Mucosa of stomach (tissue), 1 donor: ENCODE results near the gene THG1L.

ENCODE experiments used
- H3K27me3 ChIP-seq: one replicate; pipeline ENCODE4 v1.7.0; 2013; ENCODE audit warnings: mild to moderate bottlenecking, low read length; ENCODE audit not compliant: control insufficient read depth, insufficient read depth
- H3K36me3 ChIP-seq: one replicate; pipeline ENCODE4 v1.7.0; 2013; ENCODE audit warnings: low read length; ENCODE audit not compliant: control insufficient read depth, insufficient read depth
- H3K4me1 ChIP-seq: one replicate; pipeline ENCODE4 v1.7.0; 2013; ENCODE audit warnings: mild to moderate bottlenecking, low read length; ENCODE audit not compliant: control insufficient read depth, insufficient read depth
- H3K4me3 ChIP-seq: one replicate; pipeline ENCODE4 v1.7.0; 2013; ENCODE audit warnings: low read length
- H3K9ac ChIP-seq: one replicate; pipeline ENCODE4 v1.7.0; 2013; ENCODE audit warnings: mild to moderate bottlenecking, low read length, moderate library complexity
- H3K9me3 ChIP-seq: one replicate; pipeline ENCODE4 v1.7.0; 2013; ENCODE audit warnings: mild to moderate bottlenecking, low read length, moderate library complexity; ENCODE audit not compliant: control insufficient read depth
- donor health status: Pancreatic carcinoma.

Gene THG1L

DNA sequence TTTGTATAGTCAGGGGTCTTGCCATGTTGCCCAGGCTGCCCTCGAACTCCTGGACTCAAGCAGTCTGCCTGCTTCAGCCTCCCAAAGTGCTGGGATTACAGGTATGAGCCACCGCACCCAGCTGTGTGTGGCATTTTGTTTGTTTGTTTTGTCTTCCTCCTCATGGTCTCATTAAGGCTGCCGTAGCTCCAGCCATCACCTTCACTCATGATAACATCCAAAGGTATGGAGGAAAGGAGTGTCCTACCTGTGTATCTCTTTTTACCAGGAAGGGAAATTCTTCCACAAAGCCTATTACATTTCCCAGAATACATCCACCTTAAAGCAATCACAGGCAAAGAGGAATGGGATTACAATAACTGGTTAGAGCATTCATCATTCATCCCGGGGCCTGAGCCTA, 39.4 kb downstream of the THG1L start:
- Histone ChIP-seq H3K9ac (no peak overlapping the region), H3K9me3 (no peaks in the 10 kb centered on the region), H3K36me3 (no peaks in the 10 kb centered on the region), H3K27me3 (no peaks in the 10 kb centered on the region), H3K4me3 (no peak overlapping the region), H3K4me1 (no peaks in the 10 kb centered on the region)

DNA sequence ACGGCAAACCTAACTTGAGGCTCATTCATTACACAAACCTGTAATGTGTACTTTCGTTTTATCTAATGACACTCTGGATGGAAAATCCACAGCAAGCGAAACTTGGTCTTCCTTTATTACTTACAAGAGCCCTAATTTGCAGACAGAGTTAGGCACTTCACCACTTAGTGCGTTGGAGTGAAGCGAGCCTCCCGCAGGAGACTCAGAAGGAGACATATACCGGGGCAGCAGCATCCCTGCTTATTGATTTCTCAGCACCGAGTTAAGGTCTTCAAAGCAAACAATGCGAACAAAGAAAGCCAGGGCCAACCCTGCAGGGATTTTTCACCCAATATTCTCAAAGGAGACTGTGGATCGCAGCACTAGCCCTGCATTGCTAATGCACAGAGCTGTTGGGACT, 40.9 kb downstream of the THG1L start:
- Histone ChIP-seq H3K27me3 (no peaks in the 10 kb centered on the region), H3K4me1 (no peaks in the 10 kb centered on the region)

DNA sequence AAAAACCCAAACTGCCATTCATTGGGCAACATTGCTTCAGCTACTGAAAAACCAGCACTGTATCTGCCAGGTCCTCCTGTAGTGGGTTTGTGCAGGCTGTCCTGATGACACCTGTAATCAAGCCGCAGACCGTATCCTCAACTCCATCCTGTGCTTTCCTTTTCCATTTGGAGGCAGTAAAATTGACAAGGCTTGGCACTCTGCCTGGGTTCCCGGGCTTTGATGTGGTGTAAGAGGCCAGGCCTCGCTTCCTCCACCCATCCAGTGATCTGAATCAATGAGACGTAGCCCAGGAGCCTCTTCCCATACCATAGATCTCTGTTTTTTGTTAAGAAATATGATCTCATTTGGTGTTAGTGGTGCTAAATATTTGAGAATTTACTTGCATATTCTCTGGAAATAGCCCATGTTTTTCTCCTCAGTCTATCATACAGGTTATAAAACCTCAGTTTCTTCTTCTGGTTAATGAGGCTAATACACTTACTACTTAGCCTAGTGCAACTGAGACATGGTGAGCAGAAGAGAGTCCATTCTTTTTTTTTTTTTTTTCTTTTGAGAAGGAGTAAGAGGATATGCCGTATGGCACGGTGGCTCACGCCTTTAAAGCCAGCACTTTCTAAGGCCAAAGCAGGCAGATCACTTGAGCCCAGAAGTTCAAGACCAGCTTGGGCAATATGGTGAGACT, 47.0 kb downstream of the THG1L start:
- no peaks in the 10 kb centered on the region for H3K9me3 ChIP-seq
- H3K27me3 ChIP-seq = no peaks in the 10 kb centered on the region
- no peaks in the 10 kb centered on the region for H3K4me1 ChIP-seq
- H3K9ac ChIP-seq = no peak overlapping the region
- H3K4me3 ChIP-seq = no peak overlapping the region
- H3K36me3 ChIP-seq = no peaks in the 10 kb centered on the region

More for the DNA sequence above, 40.9 kb downstream of the THG1L start:
- Histone ChIP-seq H3K4me3 (no peak overlapping the region), H3K9me3 (no peaks in the 10 kb centered on the region), H3K9ac (no peak overlapping the region), H3K36me3 (no peaks in the 10 kb centered on the region)

DNA sequence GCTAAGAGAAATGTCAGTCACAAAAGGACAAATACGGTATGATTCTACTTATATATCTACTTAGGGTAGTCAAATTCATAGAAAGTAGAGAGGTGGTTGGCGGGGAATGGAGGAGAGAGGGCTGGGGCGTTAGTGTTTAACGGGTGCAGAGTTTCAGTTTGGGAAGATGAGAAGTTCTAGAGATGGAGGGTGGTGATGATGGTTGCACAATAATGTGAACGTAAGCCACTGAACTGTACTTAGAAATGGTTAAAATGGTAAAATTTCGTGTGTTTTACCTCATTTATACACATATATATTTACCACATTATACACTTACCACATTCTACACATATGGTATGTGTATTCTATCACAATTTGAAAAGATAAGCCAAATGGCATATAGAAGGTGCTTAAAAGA, 48.0 kb downstream of the THG1L start:
- Histone ChIP-seq H3K27me3 (no peaks in the 10 kb centered on the region), H3K9ac (no peak overlapping the region), H3K4me3 (no peak overlapping the region), H3K9me3 (no peaks in the 10 kb centered on the region), H3K36me3 (no peaks in the 10 kb centered on the region), H3K4me1 (no peaks in the 10 kb centered on the region)

DNA sequence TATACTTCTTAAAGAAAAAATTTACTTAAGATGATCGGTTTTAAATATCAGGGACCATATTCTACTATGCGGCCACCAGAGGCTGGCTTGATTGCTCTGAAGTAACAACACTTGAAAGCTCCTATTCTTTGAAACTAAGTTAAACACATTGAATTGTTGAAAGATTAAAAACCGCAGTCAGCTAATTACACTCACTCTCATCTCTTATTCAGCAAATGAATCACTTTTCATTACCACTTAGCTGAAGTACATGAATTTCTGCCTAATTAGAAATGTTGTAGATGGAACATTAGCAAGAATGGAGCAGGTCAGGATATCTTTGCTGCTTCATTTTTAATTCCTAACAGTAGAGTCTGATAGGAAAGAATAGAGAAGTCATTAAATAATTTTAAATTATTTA, 54.6 kb downstream of the THG1L start:
- H3K27me3 ChIP-seq = no peaks in the 10 kb centered on the region
- H3K9me3 ChIP-seq = no peaks in the 10 kb centered on the region
- H3K4me1 ChIP-seq = peaks cover 11% of the 10 kb centered on the region
- peaks cover 8% of the 10 kb centered on the region for H3K36me3 ChIP-seq
- no peak overlapping the region for H3K4me3 ChIP-seq
- no peak overlapping the region for H3K9ac ChIP-seq
